ENCODE data around the gene LZTS2. TPM values are rescaled to one million over a fixed set of nuclear protein-coding genes. Genes with fewer than 3 reads are reported as not detected.

The LZTS2 gene, protein sequence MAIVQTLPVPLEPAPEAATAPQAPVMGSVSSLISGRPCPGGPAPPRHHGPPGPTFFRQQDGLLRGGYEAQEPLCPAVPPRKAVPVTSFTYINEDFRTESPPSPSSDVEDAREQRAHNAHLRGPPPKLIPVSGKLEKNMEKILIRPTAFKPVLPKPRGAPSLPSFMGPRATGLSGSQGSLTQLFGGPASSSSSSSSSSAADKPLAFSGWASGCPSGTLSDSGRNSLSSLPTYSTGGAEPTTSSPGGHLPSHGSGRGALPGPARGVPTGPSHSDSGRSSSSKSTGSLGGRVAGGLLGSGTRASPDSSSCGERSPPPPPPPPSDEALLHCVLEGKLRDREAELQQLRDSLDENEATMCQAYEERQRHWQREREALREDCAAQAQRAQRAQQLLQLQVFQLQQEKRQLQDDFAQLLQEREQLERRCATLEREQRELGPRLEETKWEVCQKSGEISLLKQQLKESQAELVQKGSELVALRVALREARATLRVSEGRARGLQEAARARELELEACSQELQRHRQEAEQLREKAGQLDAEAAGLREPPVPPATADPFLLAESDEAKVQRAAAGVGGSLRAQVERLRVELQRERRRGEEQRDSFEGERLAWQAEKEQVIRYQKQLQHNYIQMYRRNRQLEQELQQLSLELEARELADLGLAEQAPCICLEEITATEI
- 10 to 100 TPM; 24.4 to 59.7 (median 48.2) TPM for total RNA-seq

GRCh38 chr10:100999742-101000126, at the start of gene LZTS2:
Gene LZTS2, plus strand, starts transcription at chr10:100999808. Its CDS starts 2,731 bp downstream, at chr10:101002539.
- ATAC-seq (replicated peaks in 6 of 8): no peak
- Histone ChIP-seq H3K27ac (peak within 1 kb of the TSS; percentile 96 to 99), H3K4me3 (peak within 1 kb of the TSS; percentile 57 to 81 (median 71)), H3K4me1 (replicated peaks in 1 of 2) (peaks cover 20 to 31% of the 10 kb centered on the region in 2 donors)
- in situ Hi-C loops (cut with MboI; ENCODE audit: low pct_unique_long_range_greater_than_20kb in 2 of 9, low sequenced_read_pairs in 9 of 9, unreplicated experiment in 9 of 9): no loop called here
- 0% methylated on average over 2 of the region's 44 CpGs; no CpG with 5 or more reads in 8 of the 10 experiments for WGBS, 10 experiments

GRCh38 chr10:100960251-100960650, 39.4 kb upstream of the LZTS2 start:
- Histone ChIP-seq H3K4me3 (no peak overlapping the region), H3K27ac (no peak overlapping the region), H3K4me1 (replicated peaks in 1 of 2) (no peaks in the 10 kb centered on the region)
- ATAC-seq (replicated peaks in 6 of 8): peak in 2 of 8 experiments; percentile 26 to 46
- in situ Hi-C loops (cut with MboI; ENCODE audit: low pct_unique_long_range_greater_than_20kb in 2 of 9, low sequenced_read_pairs in 9 of 9, unreplicated experiment in 9 of 9): no loop called here

DNA sequence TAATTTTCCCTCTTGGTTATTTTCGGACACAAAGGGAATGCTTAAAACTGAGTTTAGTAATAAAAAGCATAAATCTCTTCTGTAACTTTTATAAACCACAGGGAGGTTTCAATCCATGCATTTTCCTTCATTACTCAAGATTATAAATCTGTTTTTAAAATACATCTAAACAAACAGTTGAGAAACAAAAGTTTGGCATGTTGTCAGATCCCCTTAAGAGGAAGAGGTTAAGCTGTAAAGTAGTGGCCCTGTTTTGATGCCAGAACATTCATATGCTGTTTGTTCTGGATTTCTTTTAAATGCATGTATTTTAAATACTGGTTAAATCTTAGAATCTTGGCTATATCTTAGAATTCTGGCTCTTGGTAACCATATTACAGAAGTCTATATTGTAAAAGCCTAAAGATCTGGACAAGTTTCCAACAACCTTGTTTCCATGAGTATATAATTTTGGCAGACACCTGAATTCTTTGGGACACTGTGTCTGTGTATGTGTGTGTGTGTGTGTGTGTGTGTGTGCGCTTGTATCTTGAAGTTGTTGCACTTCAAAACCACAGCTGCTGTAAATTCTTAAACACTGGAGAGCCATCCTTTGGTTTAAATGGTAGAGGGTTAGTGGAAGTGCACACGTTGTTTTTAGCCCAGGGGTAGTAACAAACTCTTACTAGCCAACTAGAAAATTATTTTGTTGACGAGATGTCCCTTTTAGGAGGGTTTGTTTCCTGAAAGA, 37.1 kb upstream of the LZTS2 start:
- 64 to 100% (median 95%) methylated on average over 1 to 4 of the region's 4 CpGs for WGBS, 10 experiments
- Histone ChIP-seq H3K27ac (no peak overlapping the region), H3K4me1 (replicated peaks in 1 of 2) (no peaks in the 10 kb centered on the region), H3K4me3 (no peak overlapping the region)
- in situ Hi-C loops (cut with MboI; ENCODE audit: low pct_unique_long_range_greater_than_20kb in 2 of 9, low sequenced_read_pairs in 9 of 9, unreplicated experiment in 9 of 9): no loop called here
- ATAC-seq (replicated peaks in 6 of 8): no peak

DNA sequence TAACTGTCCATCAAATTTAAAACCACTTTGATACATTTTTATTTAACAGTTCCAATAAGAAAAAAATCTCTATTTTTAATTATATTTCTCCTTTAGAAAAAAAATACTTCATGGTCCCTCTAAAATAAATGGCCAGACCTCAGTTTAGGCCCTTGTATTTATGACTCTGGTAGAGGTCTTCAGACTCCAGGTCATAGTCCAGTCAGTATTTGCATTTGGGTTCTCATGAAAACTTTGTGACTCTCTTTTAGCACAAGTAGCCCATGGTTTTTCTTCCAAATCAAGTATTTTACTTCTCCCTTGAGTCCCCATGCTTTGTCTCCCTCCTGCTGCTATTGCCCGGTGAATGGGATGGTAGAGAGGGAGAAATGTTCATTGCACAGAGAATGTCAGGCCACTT, 35.8 kb upstream of the LZTS2 start:
- 83 to 100% (median 100%) methylated on average over 1 of the region's 1 CpG; no CpG with 5 or more reads in 3 of the 10 experiments for WGBS, 10 experiments
- Histone ChIP-seq H3K27ac (no peak overlapping the region), H3K4me3 (no peak overlapping the region), H3K4me1 (replicated peaks in 1 of 2) (no peaks in the 10 kb centered on the region)
- ATAC-seq (replicated peaks in 6 of 8): no peak
- in situ Hi-C loops (cut with MboI; ENCODE audit: low pct_unique_long_range_greater_than_20kb in 2 of 9, low sequenced_read_pairs in 9 of 9, unreplicated experiment in 9 of 9): no loop called here

DNA sequence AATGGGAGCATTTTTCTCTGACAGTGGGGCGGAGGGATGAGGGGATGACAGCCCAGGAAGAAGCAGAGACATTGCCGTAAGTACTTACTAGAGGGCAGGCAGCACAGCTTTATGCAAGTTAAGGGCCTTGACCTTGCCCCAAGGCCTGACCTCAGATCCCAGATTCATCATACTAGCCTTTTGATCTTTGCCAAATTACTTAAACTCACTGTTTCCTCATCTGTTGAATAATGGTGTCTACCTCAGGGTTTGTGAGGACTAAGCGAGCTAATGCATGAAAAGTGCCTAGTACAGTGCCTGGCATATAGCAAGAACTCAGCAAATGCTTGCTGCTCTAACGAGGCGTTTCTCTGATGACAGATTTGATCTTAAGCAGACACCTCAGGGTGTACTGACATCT, 33.8 kb upstream of the LZTS2 start:
- no peak for ATAC-seq (replicated peaks in 6 of 8)
- Histone ChIP-seq H3K4me3 (no peak overlapping the region), H3K4me1 (replicated peaks in 1 of 2) (peaks cover 5 to 10% of the 10 kb centered on the region in 2 donors), H3K27ac (no peak overlapping the region)
- WGBS, 10 experiments: 61 to 100% (median 80%) methylated on average over 1 to 5 of the region's 5 CpGs
- in situ Hi-C loops (cut with MboI; ENCODE audit: low pct_unique_long_range_greater_than_20kb in 2 of 9, low sequenced_read_pairs in 9 of 9, unreplicated experiment in 9 of 9): no loop called here

GRCh38 chr10:100966887-100967286, 32.7 kb upstream of the LZTS2 start:
- H3K4me1 ChIP-seq (replicated peaks in 1 of 2): peaks cover 5 to 11% of the 10 kb centered on the region in 2 donors
- WGBS, 10 experiments: 40 to 100% (median 70%) methylated on average over 1 to 2 of the region's 2 CpGs; no CpG with 5 or more reads in 2 of the 10 experiments
- no peak for ATAC-seq (replicated peaks in 6 of 8)
- no peak overlapping the region for H3K4me3 ChIP-seq
- no peak overlapping the region for H3K27ac ChIP-seq
- in situ Hi-C loops (cut with MboI; ENCODE audit: low pct_unique_long_range_greater_than_20kb in 2 of 9, low sequenced_read_pairs in 9 of 9, unreplicated experiment in 9 of 9): no loop called here

- Histone ChIP-seq H3K27ac (no peak overlapping the region), H3K4me3 (no peak overlapping the region), H3K4me1 (replicated peaks in 1 of 2) (peaks cover 5 to 11% of the 10 kb centered on the region in 2 donors)
- ATAC-seq (replicated peaks in 6 of 8): no peak
- 80 to 100% (median 93%) methylated on average over 1 to 2 of the region's 2 CpGs; no CpG with 5 or more reads in 4 of the 10 experiments for WGBS, 10 experiments
- in situ Hi-C loops (cut with MboI; ENCODE audit: low pct_unique_long_range_greater_than_20kb in 2 of 9, low sequenced_read_pairs in 9 of 9, unreplicated experiment in 9 of 9): no loop called here
These were observed 32.3 kb upstream of the LZTS2 start for GRCh38 chr10:100967332-100967731.

GRCh38 chr10:100968062-100968736, 31.4 kb upstream of the LZTS2 start:
- Histone ChIP-seq H3K4me1 (replicated peaks in 1 of 2) (peaks cover 5 to 11% of the 10 kb centered on the region in 2 donors), H3K27ac (no peak overlapping the region), H3K4me3 (no peak overlapping the region)
- 80 to 100% (median 100%) methylated on average over 1 to 2 of the region's 2 CpGs; no CpG with 5 or more reads in 4 of the 10 experiments for WGBS, 10 experiments
- in situ Hi-C loops (cut with MboI; ENCODE audit: low pct_unique_long_range_greater_than_20kb in 2 of 9, low sequenced_read_pairs in 9 of 9, unreplicated experiment in 9 of 9): no loop called here
- no peak for ATAC-seq (replicated peaks in 6 of 8)

GRCh38 chr10:100968863-100969186, 30.8 kb upstream of the LZTS2 start:
- peaks cover 5 to 11% of the 10 kb centered on the region in 2 donors for H3K4me1 ChIP-seq (replicated peaks in 1 of 2)
- H3K27ac ChIP-seq: peak overlapping the region in 1 of 2 donors; percentile 16
- peak in 3 of 8 experiments; percentile 7 to 37 (median 23) for ATAC-seq (replicated peaks in 6 of 8)
- in situ Hi-C loops (cut with MboI; ENCODE audit: low pct_unique_long_range_greater_than_20kb in 2 of 9, low sequenced_read_pairs in 9 of 9, unreplicated experiment in 9 of 9): no loop called here
- H3K4me3 ChIP-seq: peak overlapping the region; percentile 44 to 72 (median 49)
- WGBS, 10 experiments: 0 to 46% methylated on average over 1 to 6 of the region's 9 CpGs; no CpG with 5 or more reads in 8 of the 10 experiments

DNA sequence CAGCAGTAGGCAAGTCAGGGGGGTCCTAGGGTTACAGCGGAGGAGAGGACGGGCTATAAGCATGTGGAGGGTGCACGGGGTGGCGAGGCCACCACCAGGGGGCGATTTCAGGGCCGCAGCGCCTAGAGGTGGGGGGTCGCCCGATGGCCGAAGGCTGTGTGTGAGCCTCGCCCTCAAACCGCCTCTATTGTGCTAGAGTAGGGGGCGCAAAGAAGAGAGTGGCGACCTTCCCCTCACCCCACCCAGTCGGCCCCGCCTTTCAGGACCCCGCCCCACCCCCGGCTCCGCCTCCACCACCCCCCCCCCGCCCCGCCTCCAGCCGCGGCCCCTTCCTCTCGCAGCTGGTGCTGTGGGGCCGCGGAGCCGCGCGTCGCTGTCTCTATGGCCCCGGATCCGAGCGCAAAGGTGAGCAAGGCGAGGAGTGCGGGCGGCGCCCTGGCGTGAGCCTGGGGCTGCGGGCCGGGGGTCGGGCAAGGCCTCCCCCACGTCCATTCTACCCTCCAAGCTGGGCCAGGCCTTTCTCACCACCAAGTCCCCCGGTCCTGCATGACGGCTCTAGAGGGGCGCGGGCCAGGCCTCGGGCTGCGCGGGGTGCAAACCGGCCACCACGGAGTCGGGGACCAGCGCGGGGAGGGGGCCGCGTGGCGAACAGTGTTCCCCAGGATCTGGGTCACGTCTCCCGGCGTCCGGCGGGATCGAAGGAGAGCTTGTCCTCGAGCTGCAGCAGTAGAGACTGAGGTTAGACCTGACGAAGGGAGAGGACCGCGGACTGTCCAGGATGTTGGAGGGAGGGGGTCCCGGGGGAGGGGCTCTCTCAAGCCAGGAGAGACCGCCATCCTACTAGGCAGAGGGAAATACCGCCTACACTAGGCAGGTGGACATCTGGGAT, 30.2 kb upstream of the LZTS2 start, which contains the start of gene SEMA4G:
Gene SEMA4G, plus strand, starts transcription at position 318 of the 889 bp plus-strand sequence. CDS start 3,409 bp downstream, outside the sequence.
- WGBS, 10 experiments: 0 to 40% methylated on average over 1 to 6 of the region's 70 CpGs; no CpG with 5 or more reads in 8 of the 10 experiments
- Histone ChIP-seq H3K4me1 (replicated peaks in 1 of 2) (peaks cover 5 to 11% of the 10 kb centered on the region in 2 donors), H3K27ac (peak within 1 kb of the TSS in 1 of 2 donors; percentile 16), H3K4me3 (peak within 1 kb of the TSS; percentile 44 to 72 (median 49))
- ATAC-seq (replicated peaks in 6 of 8): peak; percentile 67 to 92 (median 88)
- in situ Hi-C loops (cut with MboI; ENCODE audit: low pct_unique_long_range_greater_than_20kb in 2 of 9, low sequenced_read_pairs in 9 of 9, unreplicated experiment in 9 of 9): no loop called here

DNA sequence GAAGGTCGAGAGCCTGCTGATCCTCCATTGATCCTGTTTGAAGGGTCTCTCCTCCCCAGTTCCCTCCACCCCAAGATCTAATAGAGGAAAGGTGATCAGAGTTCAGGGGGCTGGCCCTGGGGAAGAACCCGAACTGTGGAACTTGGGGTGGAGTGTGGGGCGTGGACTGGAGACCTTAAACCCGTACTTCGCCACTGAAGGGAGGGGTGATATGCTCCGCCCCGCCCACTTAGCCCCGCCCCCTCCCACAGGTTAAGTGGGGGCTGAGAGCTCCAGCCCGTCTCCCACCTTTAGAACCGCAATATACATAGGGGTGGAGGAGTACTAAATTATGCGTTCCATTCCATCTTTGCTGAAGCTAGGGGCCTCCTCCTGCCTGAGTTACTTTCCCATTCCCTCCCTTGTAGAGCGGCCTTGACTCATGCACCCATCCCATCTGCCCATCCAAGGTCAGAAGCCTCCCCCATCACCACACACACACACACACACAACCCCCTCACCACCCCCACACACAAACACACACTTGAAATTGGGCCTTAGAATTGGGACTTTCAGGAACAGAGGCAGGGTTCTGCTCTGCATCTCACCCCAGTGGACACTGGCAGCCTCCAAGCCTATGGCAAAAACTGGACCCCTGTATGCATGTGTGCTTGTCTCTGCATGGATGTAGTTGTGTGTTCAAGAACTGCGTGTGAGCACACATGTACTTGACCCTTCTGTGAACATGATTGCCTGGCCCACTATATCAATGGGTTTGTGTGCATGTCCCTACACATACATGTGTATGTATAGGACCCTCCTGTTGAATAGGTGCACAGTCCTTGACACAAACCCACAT, 29.3 kb upstream of the LZTS2 start:
- H3K27ac ChIP-seq: no peak overlapping the region
- peaks cover 5 to 11% of the 10 kb centered on the region in 2 donors for H3K4me1 ChIP-seq (replicated peaks in 1 of 2)
- 0 to 100% (median 71%) methylated on average over 1 to 2 of the region's 13 CpGs; no CpG with 5 or more reads in 6 of the 10 experiments for WGBS, 10 experiments
- in situ Hi-C loops (cut with MboI; ENCODE audit: low pct_unique_long_range_greater_than_20kb in 2 of 9, low sequenced_read_pairs in 9 of 9, unreplicated experiment in 9 of 9): no loop called here
- H3K4me3 ChIP-seq: peak overlapping the region; percentile 44 to 72 (median 49)
- ATAC-seq (replicated peaks in 6 of 8): peak in 4 of 8 experiments; percentile 3 to 62 (median 30)
